Measurements from ENCODE around the gene IHH. TPM values are rescaled to one million over a fixed set of nuclear protein-coding genes. Genes with fewer than 3 reads are reported as not detected.

Gene IHH
- polyA plus RNA-seq (2012; rRNA removed) = 0.03 TPM in 1 of 2 replicates, not detected in the other
- polyA plus RNA-seq (2012; cell fraction: cytosol; rRNA removed) = 0.01 TPM in 1 of 2 replicates, not detected in the other
- polyA plus RNA-seq (2012; cell fraction: nucleus; rRNA removed) = 0.26 and 0.28 TPM in 2 replicates

GRCh38 chr2:219060821-219061791 is at the start of gene IHH:
IHH (minus strand) TSS chr2:219060921; CDS start chr2:219060467, 454 bp downstream.
- Histone ChIP-seq H2AFZ (ENCODE audit: low read depth) (no peak within 1 kb of the TSS), H3K4me1 (ENCODE audit: control insufficient read depth in 1 of 2, insufficient read depth in 2 of 2, low read depth in 1 of 2, low read length in 1 of 2) (peaks cover 0 to 16% of the 10 kb centered on the region in 2 experiments; a peak in 1 of 4 replicates), H3K9ac (no peak within 1 kb of the TSS), H3K27ac (ENCODE audit: low read depth in 2 of 2, low read length in 1 of 2) (no peak within 1 kb of the TSS), H3K9me2 (no peaks in the 10 kb centered on the region), H3F3A (replicated peaks; ENCODE audit: insufficient read depth) (peaks cover 3% of the 10 kb centered on the region), H3K4me3 (ENCODE audit: low read depth in 2 of 2, low read length in 1 of 2) (peak within 1 kb of the TSS in 1 of 2 experiments; percentile 35; a peak in 1 of 4 replicates), H4K20me1 (ENCODE audit: insufficient read depth) (peaks cover 7% of the 10 kb centered on the region), H3K79me2 (ENCODE audit: insufficient read depth) (no peaks in the 10 kb centered on the region), H3K9me3 (no peaks in the 10 kb centered on the region), H3K4me2 (peak within 1 kb of the TSS; percentile 52; the same call in 1 of the 2 replicates), H3K36me3 (replicated peaks in 1 of 2; ENCODE audit: control insufficient read depth in 1 of 2, insufficient read depth in 2 of 2, low read length in 1 of 2) (no peaks in the 10 kb centered on the region), H3K27me3 (ENCODE audit: insufficient read depth) (peaks cover 40% of the 10 kb centered on the region)
- TF ChIP-seq EZH2phosphoT487 (IDR thresholded peaks at IDR 0.05; ENCODE audit: borderline replicate concordance, low read depth) (peak; percentile 86; the same call in 1 of the 2 replicates), RFX5 (IDR thresholded peaks at IDR 0.05; ENCODE audit: low read length) (no peak), SMC3 (IDR thresholded peaks at IDR 0.05; ENCODE audit: low read depth, low read length) (no peak), FOXJ3 (CRISPR knock-in tag; IDR thresholded peaks at IDR 0.05) (no peak)
- POLR2A ChIA-PET = interaction anchor here (0.6 kb wide), 1 partner anchor 226 kb away, joined by 3 read pairs; no protein-coding TSS in a partner anchor
- DNase-seq = peak; percentile 81
- WGBS (ENCODE audit: low lambda C conversion rate) = 45% methylated on average over 6 of the region's 76 CpGs
- CTCF ChIA-PET = interaction anchor here (0.7 to 15.5 kb wide), 22 partner anchors 9 to 234 kb away, joined by 3 to 205 read pairs (median 4); partner anchors contain the start of genes CFAP65 and NHEJ1

- Histone ChIP-seq H3K9me2 (no peaks in the 10 kb centered on the region), H3K79me2 (ENCODE audit: insufficient read depth) (no peaks in the 10 kb centered on the region; the same call in 1 of the 2 replicates), H4K20me1 (ENCODE audit: insufficient read depth) (no peaks in the 10 kb centered on the region), H3K27ac (ENCODE audit: low read depth in 2 of 2, low read length in 1 of 2) (no peak overlapping the region), H3K4me2 (no peak overlapping the region), H3K9me3 (no peaks in the 10 kb centered on the region), H3K27me3 (ENCODE audit: insufficient read depth) (no peaks in the 10 kb centered on the region), H3K9ac (no peak overlapping the region), H2AFZ (ENCODE audit: low read depth) (no peak overlapping the region), H3K36me3 (replicated peaks in 1 of 2; ENCODE audit: control insufficient read depth in 1 of 2, insufficient read depth in 2 of 2, low read length in 1 of 2) (no peaks in the 10 kb centered on the region), H3K4me3 (ENCODE audit: low read depth in 2 of 2, low read length in 1 of 2) (no peak overlapping the region), H3K4me1 (ENCODE audit: control insufficient read depth in 1 of 2, insufficient read depth in 2 of 2, low read depth in 1 of 2, low read length in 1 of 2) (no peaks in the 10 kb centered on the region), H3F3A (replicated peaks; ENCODE audit: insufficient read depth) (no peaks in the 10 kb centered on the region)
- ChIA-PET CTCF (interaction anchor here (0.7 to 2.2 kb wide), 2 partner anchors 11 to 1120 kb away, joined by 3 to 20 read pairs; no protein-coding TSS in a partner anchor), POLR2A (no interaction called here)
- TF ChIP-seq USF2 (IDR thresholded peaks at IDR 0.05; ENCODE audit: borderline replicate concordance, low read depth, low read length) (no peak), FOSL2 (IDR thresholded peaks at IDR 0.05; ENCODE audit: borderline replicate concordance, low read depth) (no peak), SIN3A (IDR thresholded peaks at IDR 0.05; ENCODE audit: borderline replicate concordance, low read depth, low read length) (no peak), USF1 (IDR thresholded peaks at IDR 0.05; ENCODE audit: borderline replicate concordance, low read depth) (no peak), FOXJ3 (CRISPR knock-in tag; IDR thresholded peaks at IDR 0.05) (no peak)
- no peak for DNase-seq
- 91% methylated on average over 3 of the region's 3 CpGs for WGBS (ENCODE audit: low lambda C conversion rate)
Measured at GRCh38 chr2:219109471-219109870, 48.8 kb upstream of the IHH start.
